DND-41 (cell line): Measurements from ENCODE around the gene MNS1.

ENCODE experiments used
- ATAC-seq: fragments of 200-7000 bp; cut with Tn5 transposase; 3 replicates; pipeline ENCODE4 v1.9.1; 2021; ENCODE audit warnings: low read depth; ENCODE audit not compliant: insufficient read depth
- DNase-seq: peaks from one replicate; pipeline ENCODE4 v3.0.0-alpha.2; 2020
- H2AFZ ChIP-seq: 2 replicates; pipeline ENCODE4 v1.6.0; 2012; ENCODE audit warnings: low read depth, low read length
- H3K27ac ChIP-seq: 2 replicates; pipeline ENCODE4 v1.5.1; 2012; ENCODE audit warnings: low read length, inconsistent platforms
- H3K27me3 ChIP-seq: fragments of 200-600 bp; sonication (generic); 2 replicates; pipeline ENCODE4 v1.6.0; 2012; ENCODE audit warnings: low read length, mild to moderate bottlenecking, inconsistent platforms; ENCODE audit not compliant: insufficient read depth, poor library complexity
- H3K36me3 ChIP-seq: 2 replicates; pipeline ENCODE4 v1.5.1; 2012; ENCODE audit warnings: low read length, inconsistent platforms; ENCODE audit not compliant: insufficient read depth
- H3K4me1 ChIP-seq: 2 replicates; pipeline ENCODE4 v1.5.1; 2012; ENCODE audit warnings: mild to moderate bottlenecking, low read length; ENCODE audit not compliant: insufficient read depth
- H3K4me2 ChIP-seq: 2 replicates; pipeline ENCODE4 v1.6.0; 2012; ENCODE audit warnings: mild to moderate bottlenecking, moderate library complexity, low read length, inconsistent platforms; ENCODE audit not compliant: insufficient read depth
- H3K4me3 ChIP-seq, 2 experiments: fragments of 200-600 bp in 1 of 2; shearing (Covaris generic) in 1 of 2; 2 replicates each; pipeline ENCODE4 v1.5.1; 2012 to 2016; ENCODE audit warnings: inconsistent platforms in 2 of 2, low read length in 2 of 2, mild to moderate bottlenecking in 2 of 2, low read depth in 1 of 2, moderate library complexity in 1 of 2
- H3K79me2 ChIP-seq: 2 replicates; pipeline ENCODE4 v1.6.0; 2012; ENCODE audit warnings: low read length, inconsistent platforms; ENCODE audit not compliant: insufficient read depth
- H3K9ac ChIP-seq: 2 replicates; pipeline ENCODE4 v1.6.0; 2012; ENCODE audit warnings: low read depth, mild to moderate bottlenecking, inconsistent platforms, low read length, moderate library complexity
- H3K9me3 ChIP-seq: 2 replicates; pipeline ENCODE4 v1.5.1; 2012; ENCODE audit warnings: low read length, moderate library complexity, mild to moderate bottlenecking, inconsistent platforms; ENCODE audit not compliant: insufficient read depth, severe bottlenecking
- H4K20me1 ChIP-seq: 2 replicates; pipeline ENCODE4 v1.6.0; 2012; ENCODE audit warnings: low read length; ENCODE audit not compliant: insufficient read depth
- CTCF ChIP-seq: IDR thresholded peaks from 2 replicates; pipeline ENCODE4 v1.5.1; 2012; ENCODE audit warnings: borderline replicate concordance, low read length, moderate library complexity, mild to moderate bottlenecking; ENCODE audit not compliant: poor library complexity, severe bottlenecking; ENCODE audit errors: extremely low read depth
- EZH2 ChIP-seq: IDR thresholded peaks from 3 replicates; pipeline ENCODE4 v1.6.1; 2012; ENCODE audit warnings: borderline replicate concordance, low read depth, mild to moderate bottlenecking, moderate library complexity, low read length, inconsistent platforms; ENCODE audit not compliant: severe bottlenecking

Gene MNS1

GRCh38 chr15:56383010-56383409 lies 81.9 kb downstream of the MNS1 start:
- no peaks in the 10 kb centered on the region for H3K27me3 ChIP-seq
- no peak overlapping the region for H3K4me2 ChIP-seq
- H3K4me1 ChIP-seq, result no peaks in the 10 kb centered on the region
- no peak for TF ChIP-seq EZH2
- TF ChIP-seq CTCF, result no peak
- no peak overlapping the region for H3K4me3 ChIP-seq
- H3K9ac ChIP-seq, result no peak overlapping the region
- no peak for DNase-seq
- H2AFZ ChIP-seq, result no peak overlapping the region
- no peak for ATAC-seq
- H3K9me3 ChIP-seq, result no peaks in the 10 kb centered on the region
- H3K36me3 ChIP-seq, result no peaks in the 10 kb centered on the region
- no peak overlapping the region for H3K27ac ChIP-seq
- H3K79me2 ChIP-seq, result no peaks in the 10 kb centered on the region
- no peaks in the 10 kb centered on the region for H4K20me1 ChIP-seq
